Activated CD4-positive, alpha-beta T cell treated with anti-CD3 and anti-CD28 coated beads, Interleukin-10, Interleukin-2, amounts not matched to agents 100 ng/mL and 50 ng/mL, durations not matched to agents 16 hours and 8 hours (primary cell): Measurements from ENCODE around the gene REXO5.

Experiments
- DNase-seq: peaks from one replicate; pipeline ENCODE4 v3.0.0-alpha.2; 2020

REXO5 gene

DNA sequence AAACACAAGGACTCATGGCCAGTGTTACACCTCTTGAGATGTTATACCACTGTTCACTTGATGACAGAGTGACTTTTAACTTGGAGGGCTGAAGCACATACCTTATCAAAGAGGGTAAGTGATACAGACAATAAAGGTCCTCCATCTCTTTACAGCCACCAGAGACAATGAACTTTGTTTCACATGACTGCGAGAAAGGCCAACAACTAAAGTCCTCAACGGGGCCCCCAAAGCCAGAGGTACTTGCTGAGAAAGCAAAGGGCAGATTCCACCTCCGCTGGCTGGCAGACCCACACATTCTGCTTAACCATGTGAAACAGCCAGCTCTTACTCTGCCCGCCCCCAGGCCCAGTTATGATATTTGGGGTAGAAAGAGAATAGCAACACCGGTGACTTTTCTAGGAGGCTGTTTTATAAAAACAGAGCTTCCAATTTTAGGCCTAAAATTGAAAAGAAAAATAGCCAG is 72.4 kb downstream of the REXO5 start:
- DNase-seq = no peak

DNA sequence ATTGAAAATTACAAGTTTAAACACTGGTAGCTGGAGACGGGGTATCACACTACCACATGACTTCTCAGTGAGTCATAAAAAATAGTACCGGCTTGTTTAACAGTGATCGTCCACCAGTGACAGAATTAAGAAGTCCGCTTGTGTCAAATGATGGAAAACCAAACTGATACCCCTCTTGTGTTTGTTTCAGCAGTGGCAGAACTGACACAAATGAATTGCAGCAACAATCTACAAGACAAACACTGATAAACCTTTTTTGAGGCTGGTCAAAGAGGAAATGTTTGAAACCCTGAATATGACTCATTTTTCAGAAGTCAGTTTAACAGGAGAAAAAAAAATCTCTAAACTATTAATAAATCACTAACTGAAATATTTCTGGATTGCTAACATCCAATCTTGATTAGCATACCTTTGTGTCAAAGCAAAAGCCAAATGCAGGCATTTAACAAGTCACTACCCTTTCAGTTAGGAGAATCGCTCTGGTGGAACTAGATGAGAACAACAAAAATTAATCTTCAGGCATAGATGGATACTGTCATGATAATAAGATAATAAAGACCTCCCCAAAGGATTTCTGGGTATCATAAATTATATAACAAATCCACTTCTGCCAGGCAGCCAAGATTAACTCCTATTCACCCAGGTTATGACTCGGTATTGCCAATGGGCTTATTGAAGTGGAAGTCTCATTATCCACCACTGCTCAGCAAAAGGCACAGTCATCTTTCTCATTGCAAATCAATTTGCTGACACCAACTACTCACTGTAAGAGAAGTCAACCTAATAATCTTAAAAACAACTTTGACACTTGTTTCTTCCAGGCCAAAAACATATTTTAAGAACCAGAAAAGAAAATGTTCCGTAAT is 73.1 kb downstream of the REXO5 start:
- DNase-seq = peak; percentile 83

DNA sequence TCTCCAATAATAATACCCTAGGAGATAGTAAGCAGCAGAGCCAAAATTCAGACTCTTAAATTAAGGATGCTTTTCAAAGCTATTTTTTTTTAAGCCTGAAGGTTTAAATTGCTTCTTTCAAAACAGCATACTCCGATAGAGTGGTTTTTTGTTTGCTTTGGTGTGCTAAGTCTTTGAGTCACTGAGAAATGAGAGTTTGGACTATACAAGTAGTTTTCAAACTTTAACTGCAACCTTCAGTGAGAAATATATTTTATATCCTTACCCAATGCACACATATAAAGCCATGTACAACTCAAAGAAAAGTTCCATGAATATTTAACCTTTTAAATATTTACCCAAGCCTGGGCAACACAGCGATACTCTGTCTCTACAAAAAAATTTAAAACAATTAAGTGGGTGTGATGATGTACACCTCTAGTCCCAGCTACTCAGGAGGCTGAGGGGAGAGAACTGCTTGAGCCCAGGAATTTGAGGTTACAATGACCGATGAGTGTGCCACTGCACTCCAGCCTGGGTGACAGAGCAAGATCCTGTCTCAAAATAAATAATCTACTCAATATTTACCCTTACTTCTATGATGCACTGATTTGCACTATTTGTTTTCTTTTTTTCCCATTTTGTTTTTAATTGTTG is 74.7 kb downstream of the REXO5 start:
- DNase-seq = no peak

DNA sequence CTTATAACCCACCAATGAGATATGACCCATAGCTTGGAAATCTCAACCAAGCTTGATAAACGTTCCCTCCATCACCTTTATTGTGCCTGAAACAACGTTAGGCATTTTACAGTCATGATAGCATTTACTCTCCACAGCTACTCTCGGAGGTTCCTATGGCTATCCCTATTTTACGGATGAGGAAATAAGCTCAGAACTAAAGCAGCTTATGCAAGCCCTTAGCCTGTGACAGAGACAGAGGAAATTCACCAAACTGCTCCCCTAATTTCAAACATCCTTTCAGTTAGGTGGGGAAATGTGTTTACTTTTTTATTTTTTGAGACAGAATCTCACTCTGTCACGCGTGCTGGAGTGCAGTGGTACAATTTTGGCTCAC is 75.2 kb downstream of the REXO5 start:
- DNase-seq = no peak

DNA sequence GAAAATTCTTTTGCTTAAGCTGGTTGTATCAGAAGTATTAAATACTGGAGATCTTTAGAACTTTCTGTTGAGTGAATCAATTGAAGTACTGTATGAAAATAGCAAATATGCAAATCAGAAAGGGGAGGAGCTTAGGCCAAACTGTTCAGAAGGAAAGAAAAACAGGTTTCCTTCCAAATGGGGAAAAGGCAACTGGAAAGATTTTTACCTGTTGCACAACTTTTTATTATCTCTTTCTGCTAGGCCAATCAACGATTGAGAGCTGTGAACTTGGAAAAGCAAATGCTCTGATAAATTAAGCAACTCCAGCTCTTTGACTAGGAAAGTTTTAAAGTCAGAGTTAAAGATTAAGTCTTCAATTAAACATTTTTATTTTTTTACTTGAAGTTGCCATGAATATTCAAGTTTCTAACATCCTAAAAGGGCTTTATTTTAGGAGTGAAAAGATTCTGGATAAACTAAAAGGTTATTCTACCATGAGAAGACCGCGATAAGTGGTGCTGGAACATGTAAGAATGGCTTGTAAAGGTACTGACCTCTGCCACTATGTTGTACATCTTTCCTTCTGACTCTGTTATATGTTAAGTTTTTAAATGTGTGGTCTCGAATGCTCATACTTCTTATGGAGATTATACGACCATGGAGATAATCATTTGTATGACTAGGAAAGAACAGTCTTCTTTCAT is 77.4 kb downstream of the REXO5 start:
- no peak for DNase-seq

DNA sequence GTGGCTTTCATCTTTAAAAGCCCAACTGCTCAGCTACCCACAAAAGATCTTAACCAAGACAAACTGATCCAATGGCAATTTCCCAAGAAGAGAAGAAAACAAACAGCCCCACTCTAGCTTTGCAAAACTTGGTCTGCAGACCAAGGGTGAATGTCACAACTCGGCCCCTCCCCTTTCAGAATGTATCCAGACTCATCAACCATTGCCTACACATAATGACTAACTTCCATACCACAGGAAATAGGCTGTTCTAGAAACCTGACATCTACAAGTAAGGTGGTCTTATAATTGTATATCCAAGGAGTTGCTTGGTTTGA is 77.9 kb downstream of the REXO5 start:
- DNase-seq = peak; percentile 43

DNA sequence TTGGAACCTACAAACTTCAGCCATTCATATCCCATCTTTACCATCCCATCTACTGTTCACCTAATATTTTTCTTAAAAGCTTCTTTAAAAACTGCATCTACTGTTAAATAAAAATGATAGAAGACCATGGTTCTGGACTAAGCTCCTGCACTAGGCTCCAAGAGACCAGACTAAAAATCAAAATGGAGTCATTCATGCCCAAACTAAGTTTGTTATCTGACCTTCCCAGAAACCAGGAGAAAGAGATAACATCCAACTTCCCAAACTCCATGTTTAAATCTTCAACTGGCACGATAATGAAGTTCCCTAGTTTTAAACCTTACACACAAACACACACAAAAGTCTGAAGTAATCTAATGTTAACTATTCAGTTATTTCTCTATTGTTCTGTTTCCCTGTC is 80.0 kb downstream of the REXO5 start:
- DNase-seq = no peak

DNA sequence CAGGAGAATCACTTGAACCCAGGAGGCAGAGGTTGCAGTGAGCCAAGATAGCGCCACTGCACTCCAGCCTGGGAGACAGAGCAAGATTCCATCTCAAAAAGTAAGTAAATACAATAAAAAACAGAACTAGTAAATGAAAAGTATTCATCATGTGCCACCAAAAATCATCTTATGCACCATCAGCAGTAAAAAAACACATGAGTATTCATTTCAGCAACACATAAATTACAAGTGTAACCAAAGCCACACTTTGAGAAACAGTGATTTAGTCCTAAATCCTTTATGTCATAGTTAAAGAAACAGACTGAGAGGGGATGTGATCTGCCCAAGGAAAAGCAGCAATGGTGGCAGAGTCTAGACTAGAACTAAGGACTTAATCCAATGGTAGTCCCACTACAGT is 80.9 kb downstream of the REXO5 start:
- DNase-seq = no peak

DNA sequence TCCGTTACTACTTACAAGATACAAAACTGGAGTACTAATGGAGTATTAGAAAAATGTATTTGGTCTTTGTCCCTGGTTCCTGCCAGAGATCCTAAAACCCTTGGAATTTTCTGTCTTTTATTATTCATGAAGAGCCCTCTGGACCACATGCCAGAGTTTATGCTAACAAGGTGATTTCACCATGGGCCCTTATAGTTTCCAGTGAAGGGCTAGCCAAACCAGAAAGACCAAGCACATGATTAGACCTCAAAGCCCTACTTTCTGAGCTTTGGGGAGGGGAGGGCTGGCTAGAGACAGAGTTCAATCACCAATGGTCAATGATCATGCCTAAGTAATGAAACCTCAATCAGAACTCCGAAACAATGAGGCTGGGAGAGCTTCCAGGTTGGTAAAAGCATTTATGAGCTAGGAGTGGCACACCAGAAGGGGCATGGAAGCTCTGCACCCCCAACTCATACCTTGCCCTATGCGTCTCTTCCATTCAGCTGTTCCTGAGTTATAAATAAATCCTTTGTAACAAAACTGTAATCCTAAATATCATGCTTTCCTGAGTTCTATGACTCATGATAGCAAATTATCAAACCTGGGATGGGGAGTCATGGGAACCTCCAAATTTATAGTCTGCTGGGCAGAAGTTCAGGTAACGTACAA is 83.4 kb downstream of the REXO5 start:
- no peak for DNase-seq

DNA sequence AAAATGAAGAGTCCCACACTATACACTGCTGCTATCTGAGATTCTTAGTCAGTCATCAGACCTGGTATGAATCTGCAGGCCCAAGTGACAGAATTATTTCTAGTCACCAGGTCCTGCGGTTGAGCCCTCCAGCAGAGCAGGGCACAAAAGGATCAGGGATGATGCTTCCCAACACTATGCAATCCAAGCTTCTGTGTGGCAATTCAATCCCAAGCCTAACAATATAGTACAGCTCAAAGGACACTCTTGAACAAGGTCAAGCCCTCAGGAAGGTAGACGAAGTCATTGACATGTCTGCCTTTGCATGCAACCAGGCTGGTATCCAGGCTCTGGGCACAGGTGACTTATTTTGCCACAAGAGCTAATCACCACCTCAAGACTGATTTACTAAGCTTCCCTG is 88.1 kb downstream of the REXO5 start:
- DNase-seq = no peak

DNA sequence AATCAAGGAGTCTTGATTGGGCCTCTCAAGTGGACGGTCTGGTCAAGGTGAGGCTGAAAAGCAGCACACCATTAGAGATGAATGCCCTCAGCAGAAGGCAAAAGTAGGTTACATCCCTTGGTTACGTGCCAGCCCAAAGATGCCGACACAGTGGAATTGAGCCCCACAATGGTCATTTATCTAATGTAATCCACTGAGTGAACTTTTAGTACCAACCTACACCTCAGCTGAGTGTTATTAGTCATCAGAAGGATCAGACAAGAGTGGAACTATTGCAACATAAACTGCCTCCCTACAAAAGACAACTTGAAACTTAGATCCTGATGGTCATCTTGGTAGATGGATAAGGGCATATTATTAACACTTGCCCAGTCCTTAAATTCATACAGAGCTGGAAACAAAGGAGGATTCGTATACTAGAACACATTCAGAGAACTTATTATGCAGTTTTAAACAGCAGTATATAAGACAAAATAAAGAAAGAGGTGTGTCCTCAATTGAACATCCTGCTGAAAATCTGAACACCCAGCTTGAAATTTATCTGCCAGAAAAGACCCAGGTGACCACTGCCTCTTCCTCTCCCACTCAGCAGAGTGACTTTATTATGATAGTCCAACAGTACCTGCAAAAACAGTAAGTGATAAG is 91.0 kb downstream of the REXO5 start:
- peak; percentile 17 for DNase-seq

DNA sequence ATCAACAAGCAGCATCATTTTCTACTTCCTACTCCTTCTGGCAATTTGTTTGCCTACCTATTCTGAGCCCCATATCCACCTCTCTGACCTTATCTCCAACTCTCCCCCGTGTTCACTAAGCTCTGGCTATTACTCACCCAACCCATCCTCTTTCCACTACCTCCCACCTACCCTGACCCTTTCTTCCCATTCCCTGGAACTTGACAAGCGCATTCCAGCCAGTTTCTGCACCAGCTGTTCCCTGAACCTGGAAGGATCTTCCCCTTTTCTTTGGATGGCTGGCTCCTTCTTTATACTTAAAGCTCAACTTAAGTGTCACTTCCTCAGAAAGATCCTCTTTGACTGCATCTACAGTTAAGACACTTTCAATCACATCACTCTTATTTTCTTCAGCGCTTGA is 91.6 kb downstream of the REXO5 start:
- no peak for DNase-seq

DNA sequence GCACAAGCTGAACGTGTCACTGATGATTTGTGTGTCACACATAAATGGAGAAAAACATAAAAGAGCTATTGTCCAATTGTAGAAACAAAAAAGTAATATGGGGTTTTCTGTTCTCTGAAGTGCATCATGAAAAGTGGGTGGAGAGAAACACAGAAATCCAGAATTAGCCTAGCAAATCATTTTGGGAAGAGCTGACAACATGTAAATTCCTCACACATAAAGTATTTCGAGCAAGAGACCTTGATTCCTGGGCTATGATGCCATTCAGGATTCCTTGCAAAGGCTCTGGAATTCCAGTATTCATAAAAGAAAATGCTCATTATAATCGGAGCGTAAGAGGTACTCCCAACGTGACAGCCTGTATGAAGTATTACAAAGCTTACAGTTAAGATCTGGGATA is 92.7 kb downstream of the REXO5 start:
- no peak for DNase-seq
